GM12878 (cell line): Measurements from ENCODE around the gene KCNJ10.

ENCODE experiments used
- BMI1 ChIP-seq: fragments of 450-650 bp; IDR thresholded peaks from 2 replicates; pipeline ENCODE4 v1.6.1; 2016; ENCODE audit warnings: mild to moderate bottlenecking, moderate library complexity, borderline replicate concordance
- CTCF ChIP-seq, 3 experiments: IDR thresholded peaks in 2 of 3; conservative IDR thresholded peaks in 1 of 3; 2 replicates each; pipeline ENCODE4 v1.5.1; 2011; ENCODE audit warnings: low read depth in 3 of 3, low read length in 3 of 3, mild to moderate bottlenecking in 3 of 3, control low read depth in 2 of 3, moderate library complexity in 2 of 3, inconsistent platforms in 1 of 3, mixed read lengths in 1 of 3; ENCODE audit not compliant: control insufficient read depth in 2 of 3, insufficient read depth in 1 of 3; ENCODE audit errors: extremely low read depth in 1 of 3
- EP300 ChIP-seq, 2 experiments: fragments of 150-350 bp in 1 of 2; IDR thresholded peaks; 2 replicates each; pipeline ENCODE4 v1.6.1; 2011 to 2012; ENCODE audit warnings: low read depth in 2 of 2, low read length in 2 of 2, borderline replicate concordance in 1 of 2, improper control_type of control experiment in 1 of 2, inconsistent platforms in 1 of 2; ENCODE audit not compliant: control insufficient read depth in 1 of 2
- HCFC1 ChIP-seq: fragments of 150-350 bp; IDR thresholded peaks from 2 replicates; pipeline ENCODE4 v1.6.1; 2014; ENCODE audit warnings: low read length
- KDM1A ChIP-seq: fragments of 200-600 bp; sonication (generic); IDR thresholded peaks from 2 replicates; pipeline ENCODE4 v1.6.1; 2016; ENCODE audit warnings: borderline replicate concordance
- NFXL1 ChIP-seq: fragments of 450-650 bp; IDR thresholded peaks from 2 replicates; pipeline ENCODE4 v1.6.1; 2017; ENCODE audit warnings: antibody characterized with exemption, mild to moderate bottlenecking, borderline replicate concordance
- REST ChIP-seq: IDR thresholded peaks from 2 replicates; pipeline ENCODE4 v1.6.1; 2012; ENCODE audit warnings: mild to moderate bottlenecking, low read depth, low read length
- TAF1 ChIP-seq: IDR thresholded peaks from 2 replicates; pipeline ENCODE4 v1.6.1; 2011; ENCODE audit warnings: mild to moderate bottlenecking, low read depth, low read length, borderline replicate concordance

DNA sequence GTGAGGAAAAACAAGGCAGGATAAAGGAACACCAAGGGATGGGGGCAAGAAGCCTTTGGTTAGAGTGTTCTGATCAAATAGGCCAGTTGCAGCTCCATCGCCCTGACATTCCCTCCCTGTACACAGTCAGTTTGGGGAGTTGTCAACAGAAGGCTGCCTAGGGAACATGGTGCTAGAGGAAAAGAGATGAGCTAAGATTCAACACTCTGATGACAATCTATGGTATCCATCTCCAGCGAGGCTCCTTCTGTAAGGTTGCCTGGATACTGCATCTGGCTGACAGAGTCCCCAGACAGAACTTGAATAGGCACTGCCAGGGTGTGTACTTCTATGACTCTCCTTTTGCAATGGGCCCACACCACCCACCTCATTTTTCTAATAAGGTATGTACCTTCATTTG lies 104.7 kb downstream of the KCNJ10 start:
- TF ChIP-seq KDM1A = no peak
- no peak for TF ChIP-seq TAF1
- TF ChIP-seq EP300 (IDR thresholded peaks at IDR 0.05; ENCODE audit: borderline replicate concordance in 1 of 2, control insufficient read depth in 1 of 2, low read depth in 2 of 2, low read length in 2 of 2) = no peak
- TF ChIP-seq CTCF (IDR thresholded peaks at IDR 0.05 in 2 of 3, conservative IDR thresholded peaks at IDR 0.05 in 1 of 3; ENCODE audit: control insufficient read depth in 2 of 3, extremely low read depth in 1 of 3, insufficient read depth in 1 of 3, low read depth in 3 of 3, low read length in 3 of 3) = no peak
- no peak for TF ChIP-seq NFXL1
- no peak for TF ChIP-seq BMI1
- TF ChIP-seq REST = no peak
- no peak for TF ChIP-seq HCFC1
